Measurements from ENCODE around the gene LCN9. TPM values are rescaled to one million over a fixed set of nuclear protein-coding genes. Genes with fewer than 3 reads are reported as not detected.

Gene LCN9
- total and polyA plus RNA-seq, 2 of the 13 experiments (the other 11 are each of a cell fraction or from before 2014, with no cell fraction given) = not detected

GRCh38 chr9:135684691-135685090 lies 21.6 kb downstream of the LCN9 start (continued):
- no peak for TF ChIP-seq PBX3 (CRISPR knock-in tag; IDR thresholded peaks at IDR 0.05; ENCODE audit: borderline replicate concordance)
- TF ChIP-seq RARA (CRISPR knock-in tag; IDR thresholded peaks at IDR 0.05) = no peak
- no peak for TF ChIP-seq CAMTA2 (CRISPR knock-in tag; IDR thresholded peaks at IDR 0.05; ENCODE audit: borderline replicate concordance)
- no peak for TF ChIP-seq ZNF333 (CRISPR knock-in tag; IDR thresholded peaks at IDR 0.05; ENCODE audit: borderline replicate concordance)
- TF ChIP-seq, protein P1, sequence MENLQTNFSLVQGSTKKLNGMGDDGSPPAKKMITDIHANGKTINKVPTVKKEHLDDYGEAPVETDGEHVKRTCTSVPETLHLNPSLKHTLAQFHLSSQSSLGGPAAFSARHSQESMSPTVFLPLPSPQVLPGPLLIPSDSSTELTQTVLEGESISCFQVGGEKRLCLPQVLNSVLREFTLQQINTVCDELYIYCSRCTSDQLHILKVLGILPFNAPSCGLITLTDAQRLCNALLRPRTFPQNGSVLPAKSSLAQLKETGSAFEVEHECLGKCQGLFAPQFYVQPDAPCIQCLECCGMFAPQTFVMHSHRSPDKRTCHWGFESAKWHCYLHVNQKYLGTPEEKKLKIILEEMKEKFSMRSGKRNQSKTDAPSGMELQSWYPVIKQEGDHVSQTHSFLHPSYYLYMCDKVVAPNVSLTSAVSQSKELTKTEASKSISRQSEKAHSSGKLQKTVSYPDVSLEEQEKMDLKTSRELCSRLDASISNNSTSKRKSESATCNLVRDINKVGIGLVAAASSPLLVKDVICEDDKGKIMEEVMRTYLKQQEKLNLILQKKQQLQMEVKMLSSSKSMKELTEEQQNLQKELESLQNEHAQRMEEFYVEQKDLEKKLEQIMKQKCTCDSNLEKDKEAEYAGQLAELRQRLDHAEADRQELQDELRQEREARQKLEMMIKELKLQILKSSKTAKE (CRISPR knock-in tag; IDR thresholded peaks at IDR 0.05; ENCODE audit: borderline replicate concordance) = no peak
- no peak for TF ChIP-seq NFE2 (CRISPR knock-in tag; IDR thresholded peaks at IDR 0.05)

GRCh38 chr9:135687216-135687615 lies 24.1 kb downstream of the LCN9 start:
- intact Hi-C loops (cut with micrococcal nuclease; ENCODE audit: unreplicated experiment) = no loop called here
- 0% methylated on average over 3 of the region's 15 CpGs for WGBS (ENCODE audit: low lambda C conversion rate)
- Histone ChIP-seq H2AFZ (ENCODE audit: low read length) (no peak overlapping the region), H3K4me2 (ENCODE audit: low read depth, low read length) (no peak overlapping the region), H3K4me3 (replicated peaks in 1 of 3; ENCODE audit: insufficient read depth in 1 of 3, low read depth in 2 of 3, low read length in 3 of 3) (no peak overlapping the region), H3K27ac (ENCODE audit: extremely low read length, insufficient read depth, low read length) (no peak overlapping the region), H3K79me2 (ENCODE audit: insufficient read depth, low read length) (no peaks in the 10 kb centered on the region), H3K9ac (ENCODE audit: insufficient read depth, low read depth, low read length) (no peak overlapping the region), H3K4me1 (ENCODE audit: insufficient read depth, low read length) (no peaks in the 10 kb centered on the region), H3K27me3 (ENCODE audit: control insufficient read depth in 1 of 2, insufficient read depth in 2 of 2, low read length in 2 of 2) (peaks cover 22 to 80% of the 10 kb centered on the region in 2 experiments; a peak in 4 of 5 replicates), H3K9me3 (ENCODE audit: low read length) (no peaks in the 10 kb centered on the region), H4K20me1 (ENCODE audit: insufficient read depth, low read length) (peaks cover 2% of the 10 kb centered on the region; the same call in 1 of the 2 replicates), H3K36me3 (replicated peaks in 1 of 2; ENCODE audit: control insufficient read depth in 1 of 2, insufficient read depth in 2 of 2, low read length in 2 of 2) (no peaks in the 10 kb centered on the region)
- FAIRE-seq = no peak
- no peak for ATAC-seq
- no peak for DNase-seq (ENCODE audit: low spot score)
- BruUV-seq (replicated peaks) = no TSS peak
- in situ Hi-C loops (cut with HindIII; ENCODE audit: extremely low pct_ligation_motif_present, low pct_unique_long_range_greater_than_20kb) = no loop called here
- TF ChIP-seq ZNF552 (CRISPR knock-in tag; IDR thresholded peaks at IDR 0.05; ENCODE audit: borderline replicate concordance) (no peak), RXRB (CRISPR knock-in tag; IDR thresholded peaks at IDR 0.05; ENCODE audit: borderline replicate concordance) (no peak), ZNF121 (CRISPR knock-in tag; IDR thresholded peaks at IDR 0.05) (no peak), ZNF354B (CRISPR knock-in tag; IDR thresholded peaks at IDR 0.05) (no peak), ZNF746 (CRISPR knock-in tag; IDR thresholded peaks at IDR 0.05) (no peak), MBNL3 (CRISPR knock-in tag; conservative IDR thresholded peaks at IDR 0.05) (no peak), MAFK (conservative IDR thresholded peaks at IDR 0.05 in 1 of 2, IDR thresholded peaks at IDR 0.05 in 1 of 2; ENCODE audit: low read length in 2 of 2) (no peak), ARID2 (CRISPR knock-in tag; IDR thresholded peaks at IDR 0.05; ENCODE audit: borderline replicate concordance) (no peak), SRSF9 (IDR thresholded peaks at IDR 0.05; ENCODE audit: borderline replicate concordance, insufficient read depth, low read depth, low read length, poor library complexity, severe bottlenecking) (no peak), IKZF1 (IDR thresholded peaks at IDR 0.05) (no peak), GABPA (IDR thresholded peaks at IDR 0.05; ENCODE audit: low read depth, low read length) (no peak), GABPA (CRISPR knock-in tag; IDR thresholded peaks at IDR 0.05; ENCODE audit: low read depth) (no peak), SP2 (CRISPR knock-in tag; IDR thresholded peaks at IDR 0.05) (no peak)
- ChIA-PET CTCF (ENCODE audit: low intra/inter-chr PET ratio, low total read pairs) (no interaction called here), POLR2A (no interaction called here)
